K562 (cell line): ENCODE results near the gene UBALD2.
"Not testable (repeated sequence)": the region's sequence is repeated elsewhere in the genome, so short reads cannot be mapped to it uniquely, and the experiment has no call there.

Experiments
- CTBP1 ChIP-seq: fragments of 450-650 bp; IDR thresholded peaks from 2 replicates; pipeline ENCODE4 v1.6.1; 2016; ENCODE audit warnings: borderline replicate concordance
- EP300 ChIP-seq: IDR thresholded peaks from 2 replicates; pipeline ENCODE4 v1.6.1; 2012; ENCODE audit warnings: low read length, improper control_type of control experiment
- FOXP1 ChIP-seq: sonication (generic); formaldehyde crosslinking; IDR thresholded peaks from 2 replicates; pipeline ENCODE4 v1.8.0; 2022; ENCODE audit warnings: mild to moderate bottlenecking, missing genetic modification reagents
- NFYB ChIP-seq: IDR thresholded peaks from 2 replicates; pipeline ENCODE4 v1.6.1; 2011; ENCODE audit warnings: mild to moderate bottlenecking, moderate library complexity; ENCODE audit not compliant: insufficient read length; ENCODE audit errors: extremely low read depth
- POLR2AphosphoS5 ChIP-seq: IDR thresholded peaks from 2 replicates; pipeline ENCODE4 v1.6.1; 2011; ENCODE audit warnings: mild to moderate bottlenecking, low read depth, low read length, moderate library complexity; ENCODE audit not compliant: control insufficient read depth, insufficient read depth
- RHOXF2B ChIP-seq: fragments of 250-450 bp; sonication (Bioruptor Pico); conservative IDR thresholded peaks from 2 replicates; pipeline ENCODE4 v1.5.1; 2021
- U2AF2 ChIP-seq: fragments of 200-400 bp; formaldehyde crosslinking; optimal IDR thresholded peaks from 2 replicates; pipeline ENCODE3; 2017; ENCODE audit warnings: low read depth, mild to moderate bottlenecking, low read length
- TF ChIP-seq, protein P1 (sequence below), 3 experiments: IDR thresholded peaks in 2 of 3; conservative IDR thresholded peaks in 1 of 3; 2 replicates each; pipeline ENCODE4 v1.5.1; 2011 to 2012; ENCODE audit warnings: low read length in 3 of 3, mild to moderate bottlenecking in 3 of 3, control low read depth in 2 of 3, improper control_type of control experiment in 1 of 3, inconsistent platforms in 1 of 3, low read depth in 1 of 3, mixed read lengths in 1 of 3, moderate library complexity in 1 of 3; ENCODE audit not compliant: insufficient read depth in 2 of 3
- TF ChIP-seq, protein P2 (sequence below): sonication (generic); formaldehyde crosslinking; IDR thresholded peaks from 2 replicates; pipeline ENCODE4 v1.9.0; 2022; ENCODE audit warnings: mild to moderate bottlenecking, missing genetic modification reagents

GRCh38 chr17:76267581-76268001, 2.4 kb downstream of the UBALD2 start:
- TF ChIP-seq, protein P1, sequence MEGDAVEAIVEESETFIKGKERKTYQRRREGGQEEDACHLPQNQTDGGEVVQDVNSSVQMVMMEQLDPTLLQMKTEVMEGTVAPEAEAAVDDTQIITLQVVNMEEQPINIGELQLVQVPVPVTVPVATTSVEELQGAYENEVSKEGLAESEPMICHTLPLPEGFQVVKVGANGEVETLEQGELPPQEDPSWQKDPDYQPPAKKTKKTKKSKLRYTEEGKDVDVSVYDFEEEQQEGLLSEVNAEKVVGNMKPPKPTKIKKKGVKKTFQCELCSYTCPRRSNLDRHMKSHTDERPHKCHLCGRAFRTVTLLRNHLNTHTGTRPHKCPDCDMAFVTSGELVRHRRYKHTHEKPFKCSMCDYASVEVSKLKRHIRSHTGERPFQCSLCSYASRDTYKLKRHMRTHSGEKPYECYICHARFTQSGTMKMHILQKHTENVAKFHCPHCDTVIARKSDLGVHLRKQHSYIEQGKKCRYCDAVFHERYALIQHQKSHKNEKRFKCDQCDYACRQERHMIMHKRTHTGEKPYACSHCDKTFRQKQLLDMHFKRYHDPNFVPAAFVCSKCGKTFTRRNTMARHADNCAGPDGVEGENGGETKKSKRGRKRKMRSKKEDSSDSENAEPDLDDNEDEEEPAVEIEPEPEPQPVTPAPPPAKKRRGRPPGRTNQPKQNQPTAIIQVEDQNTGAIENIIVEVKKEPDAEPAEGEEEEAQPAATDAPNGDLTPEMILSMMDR (IDR thresholded peaks at IDR 0.05 in 2 of 3, conservative IDR thresholded peaks at IDR 0.05 in 1 of 3; ENCODE audit: insufficient read depth in 2 of 3, low read depth in 1 of 3, low read length in 3 of 3) = not testable (repeated sequence)
- TF ChIP-seq, protein P2, sequence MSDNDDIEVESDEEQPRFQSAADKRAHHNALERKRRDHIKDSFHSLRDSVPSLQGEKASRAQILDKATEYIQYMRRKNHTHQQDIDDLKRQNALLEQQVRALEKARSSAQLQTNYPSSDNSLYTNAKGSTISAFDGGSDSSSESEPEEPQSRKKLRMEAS (CRISPR knock-in tag) = not testable (repeated sequence)
- TF ChIP-seq CTBP1; POLR2AphosphoS5; NFYB; EP300; RHOXF2B (CRISPR knock-in tag); FOXP1 (CRISPR knock-in tag); U2AF2: not testable (repeated sequence)
